GM18507 (cell line): ENCODE measurements around the gene LOXL3.

Experiments
- DNase-seq: peaks from one replicate; pipeline ENCODE4 v3.0.0; 2011; ENCODE audit warnings: low read depth; ENCODE audit not compliant: insufficient read length; ENCODE audit errors: extremely low spot score
- FAIRE-seq: peaks from 2 replicates; lab custom pipeline; 2011; peaks lifted over from hg19 to GRCh38; lab: Jason Lieb, UNC

LOXL3 gene

DNA sequence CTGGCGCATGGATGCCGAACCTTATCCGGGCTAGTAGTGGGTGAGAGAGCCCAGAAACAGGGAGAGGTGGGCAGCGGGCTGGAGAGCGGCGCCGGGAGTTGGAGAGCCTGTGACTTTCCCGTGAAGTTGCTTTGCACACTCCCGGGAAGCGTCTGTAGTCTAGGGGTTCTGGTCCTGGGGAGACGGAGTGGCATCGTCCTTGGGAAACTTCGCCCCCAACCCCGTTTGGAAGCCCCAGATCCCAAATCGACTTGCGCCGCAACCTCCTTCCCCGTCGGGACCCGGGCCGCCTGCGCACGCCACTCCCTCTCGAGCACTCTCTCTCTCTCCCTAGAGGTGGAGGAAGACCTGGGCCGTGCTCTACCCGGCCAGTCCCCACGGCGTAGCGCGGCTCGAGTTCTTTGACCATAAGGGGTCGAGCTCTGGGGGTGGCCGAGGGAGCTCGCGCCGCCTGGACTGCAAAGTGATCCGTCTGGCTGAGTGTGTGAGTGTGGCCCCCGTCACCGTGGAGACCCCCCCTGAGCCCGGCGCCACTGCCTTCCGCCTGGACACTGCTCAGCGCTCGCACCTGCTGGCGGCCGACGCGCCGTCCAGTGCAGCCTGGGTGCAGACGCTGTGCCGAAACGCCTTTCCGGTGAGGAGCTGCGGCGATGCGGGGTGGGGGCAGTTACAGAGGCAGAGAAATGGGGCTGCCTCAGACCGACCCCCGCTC, 1.2 kb upstream of the LOXL3 start:
- DNase-seq: no peak
- FAIRE-seq: peak; percentile 64

DNA sequence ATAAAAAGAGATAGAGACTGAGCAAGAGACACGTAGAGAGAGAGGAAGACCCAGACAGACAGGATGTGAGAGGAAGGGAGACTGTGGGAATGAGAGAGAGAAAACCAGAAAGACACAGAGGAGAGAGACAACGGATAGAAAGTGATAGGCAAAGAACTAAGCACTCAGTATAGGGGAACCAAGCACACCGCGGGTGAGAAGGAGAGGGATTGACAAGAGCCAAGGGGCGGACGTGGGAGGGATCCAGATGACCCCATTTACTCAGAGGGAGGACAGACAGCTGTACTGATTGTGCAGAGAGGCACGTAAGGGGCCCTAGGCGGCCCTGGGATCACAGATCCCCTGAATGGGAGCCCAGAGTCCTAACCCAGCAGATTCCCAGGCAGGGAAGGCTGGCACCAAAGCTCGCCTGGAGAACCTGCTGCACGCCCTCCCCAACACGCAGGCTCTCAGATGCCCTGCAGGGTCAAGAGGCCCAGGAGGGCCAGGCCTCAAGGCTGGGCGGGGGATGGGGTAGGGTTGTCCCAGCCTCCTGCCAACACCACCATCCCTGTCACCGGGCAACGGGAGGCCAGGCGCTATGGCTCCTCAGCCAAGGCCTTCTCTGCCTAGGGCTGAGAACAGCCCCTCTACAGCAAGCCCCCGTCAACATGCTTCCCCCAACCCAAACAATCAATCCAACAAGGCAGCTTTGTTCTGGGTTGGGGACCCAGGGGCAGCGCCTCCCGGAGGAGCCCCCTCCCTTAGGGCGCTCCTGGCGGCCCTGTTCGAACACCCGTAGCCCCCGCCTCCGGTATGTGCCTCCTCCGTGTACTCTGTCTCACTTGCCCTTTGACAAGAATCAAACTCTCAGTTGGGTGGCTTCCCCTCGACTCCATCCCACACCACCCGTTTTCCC, 579 bp downstream of the LOXL3 start:
- FAIRE-seq (peak; percentile 77), DNase-seq (no peak)

DNA sequence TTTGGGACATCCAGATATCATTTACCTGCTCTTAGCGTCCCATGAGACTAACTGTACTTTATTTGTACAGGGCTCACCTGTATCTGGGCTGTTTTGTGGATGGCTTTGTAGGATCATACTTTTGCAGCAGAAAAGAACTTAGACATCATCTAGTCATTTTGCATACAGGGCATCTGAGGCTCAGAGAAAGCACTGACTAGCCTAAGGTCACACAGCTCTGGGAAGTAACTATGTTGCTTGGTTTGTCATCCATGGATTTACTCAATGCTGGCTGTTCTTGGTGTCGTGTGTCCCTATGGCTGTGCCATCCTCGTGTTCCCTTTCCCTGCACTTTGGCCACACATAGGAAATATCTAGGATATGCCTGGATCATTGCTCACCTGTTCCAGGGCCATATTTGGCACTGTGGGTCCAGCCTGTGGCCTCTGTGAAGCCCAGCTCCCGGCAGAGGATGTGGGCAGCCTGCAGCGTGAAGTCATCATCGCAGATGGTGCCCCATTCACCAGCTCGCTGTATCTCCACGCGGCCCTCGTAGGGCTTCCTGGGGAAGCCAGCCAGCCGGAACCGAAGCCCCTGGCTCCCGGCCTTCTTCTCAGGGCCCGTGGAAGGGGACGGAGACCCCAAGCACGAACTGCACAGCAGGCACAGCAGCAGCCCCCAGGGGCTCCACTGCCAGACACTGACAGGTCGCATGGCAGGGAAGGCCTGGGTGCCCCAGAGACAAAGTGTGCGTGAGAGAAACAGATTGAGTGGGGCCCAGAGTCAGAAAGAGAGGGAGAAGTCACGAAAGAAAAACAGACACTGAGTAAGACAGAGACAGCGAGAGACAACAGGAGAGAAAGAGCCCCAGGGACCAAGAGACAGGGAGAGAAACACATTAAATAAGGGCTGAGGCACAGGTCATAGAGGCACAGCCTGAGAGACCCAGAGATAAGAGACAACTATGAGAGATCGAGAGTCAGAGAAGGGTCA, 1.5 kb downstream of the LOXL3 start:
- FAIRE-seq (peak; percentile 77), DNase-seq (no peak)

DNA sequence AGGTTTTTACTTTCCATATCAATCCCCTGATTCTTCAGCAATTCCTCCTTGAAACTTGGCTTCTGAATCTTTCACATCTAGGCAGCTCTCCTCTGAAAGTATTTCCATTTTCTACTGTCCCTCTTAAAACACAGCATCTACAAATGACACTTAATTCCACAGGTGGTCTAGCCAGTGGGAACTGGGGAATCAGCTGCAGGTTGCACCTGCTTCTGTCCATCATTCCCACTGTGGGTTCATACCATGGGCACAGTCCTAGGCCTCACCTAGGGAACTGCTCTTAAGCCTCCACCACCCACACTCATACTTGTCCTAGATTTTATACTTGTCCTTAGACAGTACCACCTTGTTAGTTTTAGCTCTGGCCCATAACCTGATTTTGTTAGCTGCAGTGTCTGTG, 2.2 kb downstream of the LOXL3 start:
- DNase-seq: no peak
- no peak for FAIRE-seq

DNA sequence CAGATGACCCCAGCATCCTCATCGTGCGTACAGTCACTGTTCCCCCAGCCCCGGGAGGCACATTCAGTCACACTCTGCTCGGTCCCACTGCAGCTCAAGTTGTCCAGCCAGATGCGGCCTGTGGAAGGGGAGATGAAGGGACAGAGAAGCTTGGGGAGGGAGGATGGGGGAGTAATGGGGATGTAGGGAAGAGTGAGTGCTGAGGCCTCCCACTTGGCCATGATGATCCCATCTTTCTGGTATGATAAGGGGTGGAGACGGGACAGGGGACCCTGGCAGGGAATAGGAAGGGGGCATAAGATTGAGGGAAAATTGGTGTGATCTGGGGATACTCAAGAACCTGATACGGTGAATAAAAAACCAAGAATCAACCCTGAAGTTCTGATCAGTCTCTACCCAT, 3.5 kb downstream of the LOXL3 start:
- DNase-seq: no peak
- no peak for FAIRE-seq

DNA sequence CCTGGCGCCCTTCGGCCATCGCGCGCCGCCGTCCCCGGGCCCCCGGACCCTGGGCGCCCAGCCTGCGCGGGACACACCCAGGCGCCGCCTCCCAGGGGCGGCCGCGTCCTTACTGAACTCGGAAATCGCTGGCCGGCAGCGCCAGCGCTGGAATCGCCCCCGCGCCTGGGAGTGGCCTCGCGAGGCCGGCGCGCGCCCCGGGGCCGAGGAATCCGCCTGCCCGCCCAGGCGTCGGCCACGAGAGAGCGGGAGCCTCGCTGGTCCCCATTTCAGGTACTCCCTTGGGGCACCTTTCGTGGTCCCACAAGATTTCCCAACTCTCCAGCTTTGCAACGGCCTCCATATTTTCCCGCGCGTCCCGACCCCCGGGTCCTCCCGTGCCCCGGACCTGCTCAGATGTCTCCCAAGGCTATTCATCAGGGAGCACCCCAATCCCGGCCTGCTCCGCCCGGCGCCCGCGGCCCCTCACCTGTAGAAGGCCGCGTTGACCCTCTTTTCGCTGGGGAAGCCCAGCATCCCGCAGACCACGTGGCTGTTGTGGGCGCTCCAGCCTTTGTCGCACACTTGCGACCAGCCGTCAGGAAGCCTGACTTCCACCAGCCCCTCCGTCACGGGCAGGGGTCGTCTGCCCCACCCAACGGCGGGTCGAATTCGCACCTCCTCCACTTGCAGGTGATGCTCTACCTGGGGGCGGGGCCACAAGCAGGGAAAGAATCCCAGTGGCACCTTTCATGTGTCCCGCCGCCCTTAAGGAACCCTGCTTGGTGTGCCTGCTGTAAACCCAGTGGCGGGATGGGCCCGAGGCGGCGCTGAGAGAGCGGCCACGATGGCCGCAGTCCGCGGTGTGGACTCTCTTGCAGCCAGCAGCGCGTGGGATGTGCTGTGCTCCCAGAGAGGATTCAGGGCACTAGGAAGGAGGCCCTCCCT, 4.6 kb downstream of the LOXL3 start:
- no peak for DNase-seq
- peak; percentile 12 for FAIRE-seq

DNA sequence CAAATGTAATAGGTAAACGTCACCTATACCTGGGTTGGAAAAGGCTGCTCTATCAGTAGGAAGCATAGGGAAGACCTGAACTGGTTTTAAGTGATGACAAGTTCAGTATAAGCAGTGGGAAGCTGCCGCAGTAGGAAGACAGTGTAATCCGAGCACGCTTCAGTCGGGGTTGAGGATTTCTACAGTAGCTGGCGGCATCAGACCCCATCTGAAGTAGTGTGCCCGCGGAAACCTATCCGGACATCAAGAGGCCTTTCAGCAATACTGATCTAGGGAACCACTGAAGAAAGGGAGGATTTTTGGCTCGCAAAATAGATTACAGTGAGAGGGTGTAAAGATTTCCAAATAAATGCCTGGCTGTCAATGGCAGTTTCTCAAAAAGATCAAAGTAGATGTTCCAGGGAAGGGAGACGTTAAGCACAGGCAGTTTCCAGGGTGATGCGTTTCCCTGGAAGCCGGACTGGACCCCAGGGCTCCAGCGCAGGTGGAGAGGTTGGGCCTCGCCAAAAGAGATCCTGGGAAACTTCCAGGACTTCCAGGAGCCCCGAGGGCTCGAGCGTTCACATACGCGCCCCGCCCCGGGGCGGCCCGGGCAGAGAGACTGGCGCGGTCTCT, 5.3 kb downstream of the LOXL3 start:
- no peak for FAIRE-seq

DNA sequence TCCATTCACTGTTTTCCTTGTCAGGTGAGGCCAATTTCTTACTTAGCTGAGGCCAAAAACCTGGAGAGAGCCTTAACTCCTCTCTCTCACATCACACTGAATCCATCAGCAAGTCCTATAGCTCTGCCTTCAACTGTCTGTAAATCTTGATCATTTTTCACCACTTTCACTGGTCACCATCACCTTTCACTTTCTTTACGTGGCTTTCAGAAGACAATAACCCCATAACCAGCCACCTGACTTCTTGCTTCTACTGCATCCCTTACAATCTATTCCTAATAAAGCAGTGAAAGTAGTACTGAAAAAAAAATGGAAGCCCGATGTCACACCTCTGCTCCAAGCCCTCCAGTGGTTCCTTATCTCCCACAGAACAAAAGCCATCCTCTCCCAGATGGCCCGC, 7.7 kb downstream of the LOXL3 start:
- DNase-seq: no peak
- no peak for FAIRE-seq

More for the DNA sequence above, 5.3 kb downstream of the LOXL3 start:
- no peak for DNase-seq

DNA sequence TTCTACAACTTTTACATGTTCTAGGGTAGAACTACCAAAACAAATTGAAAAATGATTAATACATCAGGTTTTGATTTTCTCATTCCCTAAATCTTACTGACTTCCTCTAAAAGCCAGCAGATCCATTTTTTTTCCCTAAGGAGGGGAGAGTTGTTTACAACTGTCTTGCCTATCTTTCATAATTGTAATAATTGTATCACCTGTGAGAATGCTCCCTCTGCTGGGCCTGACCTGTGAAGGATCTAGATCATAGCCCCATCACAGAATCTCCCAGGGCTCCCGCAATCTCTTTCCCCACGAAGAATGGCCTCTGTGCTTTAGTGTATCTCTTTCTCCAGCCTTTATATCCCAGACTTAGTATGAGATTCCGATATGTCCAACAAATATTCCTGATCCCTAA, 9.1 kb downstream of the LOXL3 start:
- no peak for DNase-seq
- no peak for FAIRE-seq

DNA sequence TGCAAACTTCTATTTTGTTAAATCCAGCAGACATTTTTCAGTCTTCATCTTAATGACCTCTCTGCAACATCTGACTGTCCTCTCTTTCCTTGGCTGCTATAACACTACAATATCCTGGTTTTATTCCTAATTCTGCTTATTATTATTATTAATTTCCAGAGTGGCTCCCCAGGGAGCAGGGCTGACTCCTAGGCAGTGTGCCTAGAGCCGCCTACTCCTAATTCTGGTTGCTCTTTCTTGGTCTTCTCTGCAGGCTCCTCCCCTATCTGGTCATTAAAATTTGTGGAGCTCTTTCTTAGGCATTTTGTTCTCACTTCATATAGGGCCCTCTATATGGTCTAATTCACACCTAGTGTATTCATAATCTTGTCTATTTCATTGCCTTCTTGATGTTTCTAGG, 10.8 kb downstream of the LOXL3 start:
- DNase-seq (no peak), FAIRE-seq (no peak)

DNA sequence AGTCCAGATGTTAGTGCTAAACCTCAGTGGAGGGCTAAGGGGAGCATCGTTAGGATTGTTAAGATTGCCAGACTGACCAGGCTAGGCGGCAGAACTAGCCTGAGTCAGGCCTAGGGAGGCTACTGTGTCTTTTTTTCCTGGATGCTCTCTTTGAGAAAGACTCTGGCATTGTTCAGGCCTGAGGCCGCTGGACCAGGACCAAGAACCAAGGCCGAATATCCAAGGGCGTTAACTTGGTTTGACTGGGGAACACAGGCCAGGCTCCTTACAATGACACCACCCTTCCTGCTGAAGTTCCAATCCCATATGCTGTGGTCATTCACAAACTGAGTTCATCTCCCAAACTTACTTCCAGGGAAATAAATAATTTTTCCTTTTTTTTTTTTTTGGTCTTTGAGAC, 13.5 kb downstream of the LOXL3 start:
- FAIRE-seq (no peak), DNase-seq (no peak)

DNA sequence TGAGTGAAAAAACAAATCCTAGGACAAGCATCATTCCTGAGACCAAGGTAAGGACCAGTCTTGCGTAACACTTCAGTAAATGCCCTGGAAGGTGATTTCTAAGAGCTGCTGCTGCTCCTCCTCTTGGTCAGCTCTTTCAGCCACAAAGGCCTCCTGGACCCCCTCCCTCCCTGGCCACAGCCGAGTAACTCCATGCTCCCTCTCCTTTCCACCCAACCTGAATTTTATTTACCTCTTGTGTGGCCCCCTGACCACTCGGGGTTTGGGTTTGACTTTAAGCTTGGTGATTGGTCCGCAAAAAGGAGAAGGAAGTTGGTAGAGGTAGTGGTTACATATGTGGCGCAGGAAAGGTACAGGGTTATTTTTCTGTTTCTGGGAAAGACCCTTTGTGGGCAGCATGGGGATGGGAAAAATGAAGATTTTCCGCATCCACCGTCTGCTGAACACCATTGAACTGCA, 14.8 kb downstream of the LOXL3 start:
- FAIRE-seq: peak; percentile 67
- DNase-seq: no peak

DNA sequence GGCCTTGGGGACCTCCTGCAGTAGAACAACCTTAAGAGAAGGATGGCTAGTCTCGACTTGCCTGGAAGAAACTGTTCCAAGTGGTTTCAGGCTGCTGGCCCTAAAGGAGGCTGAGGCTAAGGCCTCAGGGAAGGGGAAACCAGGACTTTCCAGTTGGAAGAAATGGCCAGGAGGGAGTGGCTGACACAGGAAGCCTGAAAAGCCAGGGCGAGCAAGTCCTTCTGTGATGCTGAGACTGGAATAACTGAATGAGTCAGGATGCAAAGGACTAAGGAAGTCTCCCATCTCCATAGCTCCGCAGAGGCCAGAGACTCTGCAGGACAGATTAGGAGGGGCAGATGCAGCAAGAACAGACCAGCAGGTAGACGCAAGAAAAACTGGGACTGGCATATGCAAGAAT, 16.6 kb downstream of the LOXL3 start:
- FAIRE-seq (no peak), DNase-seq (no peak)

DNA sequence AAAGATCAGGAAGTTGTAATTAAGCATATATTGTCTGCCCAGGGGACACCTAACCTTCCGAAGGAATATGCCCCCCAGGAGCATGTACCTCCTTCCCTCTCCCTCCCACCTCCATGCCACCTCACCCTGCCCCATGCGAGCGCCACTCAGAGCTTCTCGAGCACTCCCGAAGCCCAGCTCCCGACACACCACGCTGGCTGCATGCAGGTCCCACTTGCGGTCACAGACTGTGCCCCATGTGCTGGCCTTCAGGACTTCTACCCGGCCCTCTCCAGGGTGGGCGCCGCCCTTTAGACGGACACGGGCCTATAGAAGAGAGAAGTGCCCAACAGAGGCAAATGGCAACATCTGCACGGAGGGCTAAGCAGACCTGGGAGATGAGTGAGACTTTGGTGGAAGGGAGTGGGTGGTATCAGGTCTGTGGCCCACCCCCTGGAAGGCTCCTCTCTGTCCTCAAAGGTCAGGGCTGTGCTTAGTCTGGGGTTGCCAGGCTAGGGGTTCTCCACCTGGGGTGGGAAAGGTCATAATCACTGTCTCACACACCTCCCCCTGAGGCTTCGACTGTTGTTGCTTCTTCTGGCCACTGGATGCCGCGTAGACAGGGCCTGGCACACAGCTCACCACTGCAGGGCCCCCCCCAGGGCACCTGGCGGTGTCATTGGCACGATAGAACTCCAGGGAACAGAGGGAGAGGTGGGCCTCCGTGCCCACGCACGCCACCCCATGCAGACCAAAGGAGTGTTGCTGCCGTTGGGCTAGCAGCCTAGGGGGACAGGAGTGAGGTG, 17.4 kb downstream of the LOXL3 start:
- DNase-seq (no peak), FAIRE-seq (no peak)

DNA sequence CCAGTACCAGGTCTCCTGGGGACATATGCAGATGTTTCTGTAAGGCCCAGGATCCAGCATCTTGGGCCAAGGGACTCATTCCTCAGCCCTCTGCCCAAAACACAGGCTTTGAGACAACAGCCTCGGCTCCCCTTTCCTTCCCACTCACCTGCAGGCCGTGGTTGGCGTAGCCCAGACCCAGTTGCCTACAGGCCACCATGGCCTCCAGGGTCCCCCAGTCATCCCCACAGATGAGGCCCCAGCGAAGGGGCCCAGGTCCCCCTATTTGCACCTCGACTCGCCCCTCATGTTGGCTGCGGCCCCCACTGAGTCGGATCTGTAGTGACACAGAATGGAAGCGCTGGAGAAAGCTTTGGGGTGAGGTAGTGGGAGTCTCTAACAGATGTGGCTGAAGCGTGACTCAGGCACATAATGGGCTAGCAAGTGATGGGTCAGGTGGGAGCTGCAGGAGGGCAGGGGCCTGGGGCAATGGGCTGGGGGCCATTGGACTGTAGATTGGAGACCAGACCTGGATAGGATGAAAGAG, 18.2 kb downstream of the LOXL3 start:
- DNase-seq (no peak), FAIRE-seq (no peak)

DNA sequence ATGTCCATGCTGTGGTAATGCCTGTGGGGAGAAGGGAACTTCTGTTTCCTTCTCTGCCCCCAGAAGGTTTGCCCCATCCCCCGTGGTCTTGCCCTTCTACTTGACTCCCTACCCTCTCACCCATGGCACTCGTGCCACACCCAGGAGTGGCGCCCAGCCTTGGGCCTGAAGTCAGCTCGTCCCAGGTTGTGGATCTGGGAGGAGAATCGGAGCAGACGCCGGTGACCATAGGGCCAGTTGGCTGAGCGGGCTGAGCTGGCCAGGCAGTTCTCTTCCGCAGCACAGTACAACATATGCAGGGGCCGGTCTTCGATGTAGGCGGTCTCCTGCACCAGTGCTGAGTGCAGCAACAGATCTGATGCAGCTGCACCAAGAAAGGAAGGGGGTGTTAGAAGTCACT, 19.3 kb downstream of the LOXL3 start:
- DNase-seq: no peak
- FAIRE-seq: no peak

DNA sequence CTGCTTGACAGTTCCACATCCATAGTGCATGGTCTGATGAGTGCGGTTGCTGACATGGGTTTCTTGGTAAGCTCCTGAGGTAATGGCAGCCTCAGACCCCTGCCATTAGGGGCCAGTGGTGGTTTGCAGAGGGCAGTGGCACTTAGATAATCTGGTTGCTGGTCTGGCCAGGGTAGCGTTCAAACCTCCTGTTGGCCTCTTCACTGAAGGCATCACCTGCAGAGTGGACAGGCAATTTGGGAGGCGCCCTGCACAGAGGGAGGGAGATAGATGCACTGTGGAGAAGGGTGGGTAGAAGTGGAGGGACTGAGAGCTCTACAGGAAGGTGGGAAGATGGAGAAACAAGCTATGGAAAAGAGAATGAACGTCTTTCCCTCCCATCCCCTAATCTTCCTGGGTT, 20.3 kb downstream of the LOXL3 start:
- no peak for DNase-seq
- no peak for FAIRE-seq
